RWPE1 (cell line): ENCODE results near the gene ACSS3.

Experiments used
- CTCF ChIA-PET: fragments of 350-600 bp; sonication (Branson Sonifier 250); formaldehyde crosslinking; extraction: SDS; loops from one replicate; lab custom pipeline; 2021; lab: Yijun Ruan, JAX
- POLR2A ChIA-PET: fragments of 400-600 bp; formaldehyde crosslinking; extraction: SDS; loops from one replicate; lab custom pipeline; 2020; ENCODE audit warnings: antibody characterized with exemption; ENCODE audit not compliant: low non-redundant PET; lab: Yijun Ruan, JAX
- DNase-seq: peaks from one replicate; pipeline ENCODE4 v3.0.0; 2012; ENCODE audit warnings: low spot score
- H3K27ac ChIP-seq: fragments of 450-650 bp; 2 replicates; pipeline ENCODE4 v1.5.1; 2017
- CTCF ChIP-seq: fragments of 450-650 bp; conservative IDR thresholded peaks from 2 replicates; pipeline ENCODE4 v1.5.1; 2017; ENCODE audit warnings: low read depth, mild to moderate bottlenecking

ACSS3 gene

GRCh38 chr12:81083018-81083417, 5.1 kb downstream of the ACSS3 start:
- H3K27ac ChIP-seq = no peak overlapping the region
- POLR2A ChIA-PET = no interaction called here
- CTCF ChIA-PET = no interaction called here
- no peak for DNase-seq
- TF ChIP-seq CTCF = no peak

- DNase-seq = no peak
- CTCF ChIA-PET = no interaction called here
- POLR2A ChIA-PET = no interaction called here
- H3K27ac ChIP-seq = no peak overlapping the region
- TF ChIP-seq CTCF = no peak
These were observed 6.1 kb downstream of the ACSS3 start for GRCh38 chr12:81083906-81084513.

- ChIA-PET POLR2A (no interaction called here), CTCF (no interaction called here)
- no peak for TF ChIP-seq CTCF
- H3K27ac ChIP-seq = no peak overlapping the region
- DNase-seq = no peak
These were observed 7.0 kb downstream of the ACSS3 start for GRCh38 chr12:81084811-81085350.

GRCh38 chr12:81085832-81086231, 8.0 kb downstream of the ACSS3 start:
- no peak for TF ChIP-seq CTCF
- ChIA-PET CTCF (interaction anchor here (0.7 kb wide), 1 partner anchor 51 kb away, joined by 3 read pairs; no protein-coding TSS in a partner anchor), POLR2A (no interaction called here)
- no peak overlapping the region for H3K27ac ChIP-seq
- no peak for DNase-seq

- CTCF ChIA-PET = no interaction called here
- POLR2A ChIA-PET = no interaction called here
- TF ChIP-seq CTCF = no peak
- no peak overlapping the region for H3K27ac ChIP-seq
- no peak for DNase-seq
These were observed 8.5 kb downstream of the ACSS3 start for GRCh38 chr12:81086342-81086741.

GRCh38 chr12:81088221-81088620, 10.3 kb downstream of the ACSS3 start:
- no peak for DNase-seq
- ChIA-PET POLR2A (no interaction called here), CTCF (no interaction called here)
- H3K27ac ChIP-seq = no peak overlapping the region
- TF ChIP-seq CTCF = no peak
